ENCODE data around the gene SMIM35. TPM values are rescaled to one million over a fixed set of nuclear protein-coding genes. Genes with fewer than 3 reads are reported as not detected.

The SMIM35 gene
- total and polyA plus RNA-seq, 2 donors (not counting 1 experiment from before 2014, with no cell fraction given) = not detected

GRCh38 chr11:117998664-117999353, 88.0 kb downstream of the SMIM35 start:
- Histone ChIP-seq H2AFZ (ENCODE audit: low read length) (no peak overlapping the region), H3K36me3 (ENCODE audit: control insufficient read depth, insufficient read depth, low read length) (no peaks in the 10 kb centered on the region), H4K20me1 (ENCODE audit: control insufficient read depth, extremely low read depth, insufficient read depth, low read length) (no peaks in the 10 kb centered on the region), H3K27ac (ENCODE audit: insufficient read depth, low read length) (no peak overlapping the region), H3K9me3 (ENCODE audit: control insufficient read depth, insufficient read depth, low read depth, low read length) (no peaks in the 10 kb centered on the region), H3K4me3 (replicated peaks in 1 of 4; ENCODE audit: control extremely low read depth in 1 of 4, insufficient read depth in 1 of 4, low read depth in 3 of 4, low read length in 4 of 4) (no peak overlapping the region), H3K27me3 (ENCODE audit: control insufficient read depth, insufficient read depth, low read length) (no peaks in the 10 kb centered on the region), H3K4me2 (ENCODE audit: extremely low read depth, insufficient read depth, low read length) (no peak overlapping the region), H3K79me2 (ENCODE audit: control insufficient read depth, insufficient read depth, low read length) (no peaks in the 10 kb centered on the region), H3K4me1 (ENCODE audit: control insufficient read depth, extremely low read depth, insufficient read depth, low read length) (no peaks in the 10 kb centered on the region), H3K9ac (ENCODE audit: insufficient read depth, low read length) (no peak overlapping the region)
- TF ChIP-seq CTCF (conservative IDR thresholded peaks at IDR 0.05 in 1 of 2, IDR thresholded peaks at IDR 0.05 in 1 of 2; ENCODE audit: low read depth in 1 of 2, low read length in 2 of 2) (no peak), EZH2 (IDR thresholded peaks at IDR 0.05; ENCODE audit: low read length, missing control alignments) (no peak)
- no peak for DNase-seq (ENCODE audit: low read depth in 2 of 2)

- Histone ChIP-seq H3K36me3 (ENCODE audit: control insufficient read depth, insufficient read depth, low read length) (no peaks in the 10 kb centered on the region), H3K9ac (ENCODE audit: insufficient read depth, low read length) (no peak overlapping the region), H3K4me2 (ENCODE audit: extremely low read depth, insufficient read depth, low read length) (no peak overlapping the region), H4K20me1 (ENCODE audit: control insufficient read depth, extremely low read depth, insufficient read depth, low read length) (no peaks in the 10 kb centered on the region), H3K4me3 (replicated peaks in 1 of 4; ENCODE audit: control extremely low read depth in 1 of 4, insufficient read depth in 1 of 4, low read depth in 3 of 4, low read length in 4 of 4) (no peak overlapping the region), H3K9me3 (ENCODE audit: control insufficient read depth, insufficient read depth, low read depth, low read length) (no peaks in the 10 kb centered on the region), H3K4me1 (ENCODE audit: control insufficient read depth, extremely low read depth, insufficient read depth, low read length) (no peaks in the 10 kb centered on the region), H3K79me2 (ENCODE audit: control insufficient read depth, insufficient read depth, low read length) (no peaks in the 10 kb centered on the region), H3K27ac (ENCODE audit: insufficient read depth, low read length) (no peak overlapping the region), H2AFZ (ENCODE audit: low read length) (no peak overlapping the region), H3K27me3 (ENCODE audit: control insufficient read depth, insufficient read depth, low read length) (no peaks in the 10 kb centered on the region)
- no peak for TF ChIP-seq EZH2 (IDR thresholded peaks at IDR 0.05; ENCODE audit: low read length, missing control alignments)
- TF ChIP-seq CTCF (conservative IDR thresholded peaks at IDR 0.05 in 1 of 2, IDR thresholded peaks at IDR 0.05 in 1 of 2; ENCODE audit: low read depth in 1 of 2, low read length in 2 of 2) = no peak
- no peak for DNase-seq (ENCODE audit: low read depth in 2 of 2)
Observed at GRCh38 chr11:117997823-117998579, 88.8 kb downstream of the SMIM35 start.

GRCh38 chr11:117997406-117997805, 89.4 kb downstream of the SMIM35 start:
- no peak overlapping the region for H3K27ac ChIP-seq (ENCODE audit: insufficient read depth, low read length)
- no peaks in the 10 kb centered on the region for H3K4me1 ChIP-seq (ENCODE audit: control insufficient read depth, extremely low read depth, insufficient read depth, low read length)
- no peak overlapping the region for H3K4me3 ChIP-seq (replicated peaks in 1 of 4; ENCODE audit: control extremely low read depth in 1 of 4, insufficient read depth in 1 of 4, low read depth in 3 of 4, low read length in 4 of 4)
- no peaks in the 10 kb centered on the region for H3K79me2 ChIP-seq (ENCODE audit: control insufficient read depth, insufficient read depth, low read length)
- H3K4me2 ChIP-seq (ENCODE audit: extremely low read depth, insufficient read depth, low read length) = no peak overlapping the region
- no peaks in the 10 kb centered on the region for H3K36me3 ChIP-seq (ENCODE audit: control insufficient read depth, insufficient read depth, low read length)
- no peak overlapping the region for H2AFZ ChIP-seq (ENCODE audit: low read length)
- H4K20me1 ChIP-seq (ENCODE audit: control insufficient read depth, extremely low read depth, insufficient read depth, low read length) = no peaks in the 10 kb centered on the region
- no peak overlapping the region for H3K9ac ChIP-seq (ENCODE audit: insufficient read depth, low read length)
- no peak for DNase-seq (ENCODE audit: low read depth in 2 of 2)
- no peaks in the 10 kb centered on the region for H3K27me3 ChIP-seq (ENCODE audit: control insufficient read depth, insufficient read depth, low read length)
- TF ChIP-seq CTCF (conservative IDR thresholded peaks at IDR 0.05 in 1 of 2, IDR thresholded peaks at IDR 0.05 in 1 of 2; ENCODE audit: low read depth in 1 of 2, low read length in 2 of 2) (no peak), EZH2 (IDR thresholded peaks at IDR 0.05; ENCODE audit: low read length, missing control alignments) (no peak)
- no peaks in the 10 kb centered on the region for H3K9me3 ChIP-seq (ENCODE audit: control insufficient read depth, insufficient read depth, low read depth, low read length)
